Breast epithelium (tissue), 4 donors: ENCODE data around the gene PHOSPHO1. TPM values are rescaled to one million over a fixed set of nuclear protein-coding genes. Genes with fewer than 3 reads are reported as not detected.
A peak's percentile ranks its signal among the peaks of the same experiment; 100 is the strongest.

Experiments
- DNase-seq, 2 donors: peaks; one replicate each; pipeline ENCODE4 v3.0.0-alpha.2; 2019; ENCODE audit warnings: low spot score in 2 of 2
- H3K27ac ChIP-seq, 2 donors: fragments of 200-600 bp; sonication (generic) in 1 of 2; one replicate each; pipeline ENCODE4 v1.5.1; 2016 to 2019; ENCODE audit warnings: mild to moderate bottlenecking in 1 of 2
- H3K27me3 ChIP-seq, 2 donors: fragments of 200-600 bp; sonication (generic) in 1 of 2; one replicate each; pipeline versions ENCODE4 v1.5.1 to v1.6.0; 2017 to 2019; ENCODE audit warnings: control low read depth in 1 of 2, mild to moderate bottlenecking in 1 of 2
- H3K36me3 ChIP-seq: fragments of 200-600 bp; one replicate; pipeline ENCODE4 v1.5.1; 2019
- H3K4me1 ChIP-seq, 2 donors: fragments of 200-600 bp; sonication (generic); one replicate each; pipeline ENCODE4 v1.5.1; 2016 to 2019; ENCODE audit warnings: control low read depth in 1 of 2
- H3K4me3 ChIP-seq, 3 donors: fragments of 200-600 bp; sonication (generic); 1 replicate in 2 of 3; 2 replicates in 1 of 3; pipeline ENCODE4 v1.5.1; 2016 to 2019; ENCODE audit warnings: mild to moderate bottlenecking in 3 of 3, moderate library complexity in 2 of 3
- H3K9me3 ChIP-seq, 2 donors: fragments of 200-600 bp; sonication (generic) in 1 of 2; one replicate each; pipeline ENCODE4 v1.5.1; 2016 to 2019; ENCODE audit warnings: control low read depth in 1 of 2
- POLR2A ChIP-seq: fragments of 450-650 bp; IDR thresholded peaks from one replicate; pipeline ENCODE4 v1.6.1; 2016; ENCODE audit warnings: antibody characterized with exemption, mild to moderate bottlenecking, moderate library complexity
- POLR2AphosphoS5 ChIP-seq, 3 donors: sonication (generic); formaldehyde crosslinking; IDR thresholded peaks; one replicate each; pipeline ENCODE4 v1.6.1; 2017; ENCODE audit warnings: antibody characterized with exemption in 3 of 3
- intact Hi-C: fragments of 100-400 bp; cut with DNase I; formaldehyde crosslinking; loops from one replicate; pipeline ENCODE4 v1.15.1; 2023; ENCODE audit warnings: low total_unique reads
- total RNA-seq, 3 donors: library from RNA; depleted of rRNA; stranded (reverse); fragments of >200 nt; gene quantifications; one replicate each; pipeline ENCODE4 v1.1.0, GENCODE V29; 2016
- TF ChIP-seq, protein P1 (sequence below), 3 donors: fragments of 450-650 bp; IDR thresholded peaks; one replicate each; pipeline ENCODE4 v1.5.1; 2016 to 2017; ENCODE audit warnings: antibody characterized with exemption in 3 of 3, mild to moderate bottlenecking in 3 of 3, moderate library complexity in 3 of 3

PHOSPHO1 gene
- total RNA-seq, 3 donors from 2014 or later: 0.33 to 0.88 TPM; not detected in 1

DNA sequence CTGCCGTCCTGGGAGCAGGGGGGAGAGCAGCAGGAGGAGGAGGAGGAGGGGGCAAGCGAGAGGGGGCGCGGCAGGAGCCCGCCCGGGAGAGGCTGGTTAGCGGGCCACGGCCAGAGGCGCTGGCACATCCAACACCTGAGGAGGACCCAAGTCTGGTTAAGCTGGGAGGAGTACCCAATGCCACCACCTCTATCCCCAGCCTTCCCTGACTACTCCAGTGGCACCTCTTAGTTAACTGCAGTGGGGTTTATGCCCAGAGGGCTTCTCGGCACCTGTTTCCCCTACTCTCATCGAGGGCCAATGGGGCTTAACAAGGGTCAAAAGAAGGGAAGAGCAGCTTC, 5.6 kb downstream of the PHOSPHO1 start:
- H3K27me3 ChIP-seq: peaks cover 3 to 56% of the 10 kb centered on the region in 2 donors
- H3K4me1 ChIP-seq: peaks cover 3 to 12% of the 10 kb centered on the region in 2 donors
- no peak overlapping the region for H3K27ac ChIP-seq
- H3K9me3 ChIP-seq: no peaks in the 10 kb centered on the region
- peak overlapping the region in 2 of 3 donors; percentile 22 to 56 for H3K4me3 ChIP-seq
- H3K36me3 ChIP-seq: no peaks in the 10 kb centered on the region
- intact Hi-C loops: loop anchor here (5.0 kb wide), 1 partner anchor 918 kb away; no protein-coding TSS in a partner anchor
- TF ChIP-seq, protein P1, sequence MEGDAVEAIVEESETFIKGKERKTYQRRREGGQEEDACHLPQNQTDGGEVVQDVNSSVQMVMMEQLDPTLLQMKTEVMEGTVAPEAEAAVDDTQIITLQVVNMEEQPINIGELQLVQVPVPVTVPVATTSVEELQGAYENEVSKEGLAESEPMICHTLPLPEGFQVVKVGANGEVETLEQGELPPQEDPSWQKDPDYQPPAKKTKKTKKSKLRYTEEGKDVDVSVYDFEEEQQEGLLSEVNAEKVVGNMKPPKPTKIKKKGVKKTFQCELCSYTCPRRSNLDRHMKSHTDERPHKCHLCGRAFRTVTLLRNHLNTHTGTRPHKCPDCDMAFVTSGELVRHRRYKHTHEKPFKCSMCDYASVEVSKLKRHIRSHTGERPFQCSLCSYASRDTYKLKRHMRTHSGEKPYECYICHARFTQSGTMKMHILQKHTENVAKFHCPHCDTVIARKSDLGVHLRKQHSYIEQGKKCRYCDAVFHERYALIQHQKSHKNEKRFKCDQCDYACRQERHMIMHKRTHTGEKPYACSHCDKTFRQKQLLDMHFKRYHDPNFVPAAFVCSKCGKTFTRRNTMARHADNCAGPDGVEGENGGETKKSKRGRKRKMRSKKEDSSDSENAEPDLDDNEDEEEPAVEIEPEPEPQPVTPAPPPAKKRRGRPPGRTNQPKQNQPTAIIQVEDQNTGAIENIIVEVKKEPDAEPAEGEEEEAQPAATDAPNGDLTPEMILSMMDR (IDR thresholded peaks at IDR 0.05): no peak
- TF ChIP-seq POLR2AphosphoS5 (IDR thresholded peaks at IDR 0.05) (no peak), POLR2A (no peak)
- no peak for DNase-seq

DNA sequence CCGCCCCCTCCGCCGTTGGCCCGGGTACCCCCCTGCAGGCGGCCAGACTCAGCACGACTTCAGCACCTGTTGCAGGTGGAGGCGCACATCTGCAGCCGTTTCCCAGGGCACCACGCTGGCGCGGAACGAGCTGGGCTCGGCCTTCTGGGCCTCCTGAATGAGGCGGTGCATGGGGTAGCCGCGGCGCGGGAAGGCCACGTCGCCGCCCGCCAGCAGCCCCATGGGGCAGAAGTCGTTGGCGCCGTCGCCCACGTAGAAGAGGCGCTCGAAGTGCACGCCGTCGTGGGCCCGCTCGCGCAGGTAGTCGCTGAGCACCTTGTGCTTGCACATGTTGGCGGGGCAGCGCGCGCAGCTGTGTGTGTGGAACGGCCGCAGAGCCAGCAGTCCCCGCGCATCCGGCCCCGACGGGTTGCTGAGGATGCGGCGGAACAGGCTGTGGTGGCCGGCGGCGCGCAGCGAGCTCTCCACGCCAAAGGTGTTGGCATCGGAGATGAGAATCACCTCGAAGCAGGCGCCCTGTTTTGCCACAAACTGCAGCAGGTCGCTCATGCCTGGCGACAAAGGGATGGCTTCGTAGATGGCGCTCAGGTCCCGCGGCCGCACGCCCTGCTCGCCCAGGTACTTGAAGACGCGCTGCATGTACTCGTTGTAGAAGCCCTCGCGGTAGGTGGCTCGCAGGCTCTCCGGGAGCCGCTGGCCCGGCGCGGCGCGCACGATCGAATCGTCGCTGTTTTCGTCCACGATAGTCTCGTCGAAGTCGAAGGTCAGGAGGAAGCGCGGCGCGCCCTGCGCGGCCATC, 6.2 kb downstream of the PHOSPHO1 start:
- peaks cover 0 to 12% of the 10 kb centered on the region in 2 donors for H3K4me1 ChIP-seq
- H3K9me3 ChIP-seq: no peaks in the 10 kb centered on the region
- H3K27ac ChIP-seq: no peak overlapping the region
- peak overlapping the region in 2 of 3 donors; percentile 22 to 56 for H3K4me3 ChIP-seq
- H3K27me3 ChIP-seq: peaks cover 3 to 56% of the 10 kb centered on the region in 2 donors
- no peak for DNase-seq
- intact Hi-C loops: no loop called here
- TF ChIP-seq POLR2AphosphoS5 (IDR thresholded peaks at IDR 0.05) (no peak), POLR2A (no peak)
- TF ChIP-seq, protein P1 (IDR thresholded peaks at IDR 0.05): no peak
- H3K36me3 ChIP-seq: no peaks in the 10 kb centered on the region

DNA sequence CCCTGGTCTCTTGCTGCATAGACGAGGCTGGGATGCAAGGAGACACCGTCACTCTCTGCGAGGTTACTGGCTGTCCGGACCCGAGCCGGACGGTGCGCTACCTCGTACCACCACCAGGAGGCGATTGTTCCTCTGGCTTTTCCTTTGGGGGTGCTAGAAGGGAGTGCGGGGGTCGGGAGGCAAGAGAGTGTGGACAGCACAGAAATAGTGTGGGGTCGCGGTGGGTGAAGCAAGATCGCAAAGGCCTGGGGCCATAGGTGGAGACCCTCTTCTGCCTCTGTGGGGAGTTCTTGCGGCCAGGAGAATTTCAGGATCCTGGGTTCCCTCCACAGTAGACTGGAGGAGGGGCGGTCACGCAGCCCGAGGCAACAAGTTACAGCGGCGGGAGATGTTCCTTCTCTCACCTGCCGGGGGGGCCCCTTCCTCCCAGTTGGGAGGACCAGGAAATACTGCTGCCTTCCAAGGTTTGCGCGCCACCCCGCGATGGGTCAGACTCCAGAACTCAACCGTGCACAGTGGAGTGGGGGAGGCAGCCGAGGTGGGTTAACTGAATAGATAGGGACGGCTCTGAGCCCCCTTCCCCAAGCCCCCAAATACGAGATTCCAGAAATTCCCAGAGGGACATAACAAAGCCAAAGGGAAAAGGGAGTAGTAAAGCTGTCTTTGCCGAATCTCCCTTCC, 6.9 kb downstream of the PHOSPHO1 start:
- intact Hi-C loops: no loop called here
- peaks cover 3 to 61% of the 10 kb centered on the region in 2 donors for H3K27me3 ChIP-seq
- no peaks in the 10 kb centered on the region for H3K9me3 ChIP-seq
- no peak overlapping the region for H3K27ac ChIP-seq
- no peak for TF ChIP-seq POLR2A
- TF ChIP-seq, protein P1 (IDR thresholded peaks at IDR 0.05): peak; percentile 58 to 75 (median 74)
- H3K4me1 ChIP-seq: peaks cover 0 to 12% of the 10 kb centered on the region in 2 donors
- DNase-seq: no peak
- H3K4me3 ChIP-seq: peak overlapping the region in 2 of 3 donors; percentile 22 to 56
- H3K36me3 ChIP-seq: no peaks in the 10 kb centered on the region

DNA sequence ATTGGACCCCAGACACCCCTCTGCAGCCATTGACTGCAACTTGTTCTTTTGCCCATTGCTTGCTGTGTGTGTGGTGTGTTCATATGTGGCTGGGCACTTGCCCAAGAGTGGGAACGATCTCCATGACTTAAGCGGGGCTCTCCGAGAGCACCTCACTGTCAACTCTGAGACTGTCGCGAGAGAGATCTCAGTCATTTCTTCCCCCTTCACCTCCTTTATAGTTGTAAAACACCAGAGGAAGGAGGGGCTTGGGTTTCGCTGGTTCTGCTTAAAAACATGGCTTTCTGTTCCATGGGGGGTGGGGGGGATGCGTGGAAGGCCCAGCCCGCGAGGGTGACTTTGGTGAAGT, 7.4 kb downstream of the PHOSPHO1 start:
- TF ChIP-seq POLR2AphosphoS5 (IDR thresholded peaks at IDR 0.05) (no peak), POLR2A (no peak)
- TF ChIP-seq, protein P1 (IDR thresholded peaks at IDR 0.05): no peak
- Histone ChIP-seq H3K36me3 (no peaks in the 10 kb centered on the region), H3K4me1 (peaks cover 0 to 12% of the 10 kb centered on the region in 2 donors), H3K27ac (no peak overlapping the region), H3K4me3 (peak overlapping the region in 1 of 3 donors; percentile 56), H3K27me3 (peaks cover 4 to 63% of the 10 kb centered on the region in 2 donors), H3K9me3 (no peaks in the 10 kb centered on the region)
- intact Hi-C loops: no loop called here
- DNase-seq: no peak

DNA sequence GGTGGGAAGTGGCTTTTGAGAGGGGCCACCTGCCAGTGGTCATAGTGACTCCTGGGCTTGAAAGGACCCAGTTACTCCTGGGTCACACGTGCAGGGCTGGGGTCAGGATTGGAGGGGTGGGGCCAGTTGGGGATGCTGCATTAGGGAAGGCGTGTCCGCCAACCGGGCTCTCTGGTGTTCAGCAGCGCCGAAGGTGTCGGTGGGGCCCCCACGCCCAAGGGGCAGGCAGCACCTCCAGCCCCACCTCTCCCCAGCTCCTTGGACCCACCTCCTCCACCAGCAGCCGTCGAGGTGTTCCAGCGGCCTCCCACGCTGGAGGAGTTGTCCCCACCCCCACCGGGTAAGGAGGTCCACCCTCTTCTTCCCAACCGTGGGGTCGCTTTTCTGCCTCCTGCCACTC, 10.6 kb downstream of the PHOSPHO1 start:
- peaks cover 0 to 12% of the 10 kb centered on the region in 2 donors for H3K4me1 ChIP-seq
- H3K9me3 ChIP-seq: no peaks in the 10 kb centered on the region
- no peak for DNase-seq
- H3K27me3 ChIP-seq: peaks cover 7 to 47% of the 10 kb centered on the region in 2 donors
- TF ChIP-seq POLR2AphosphoS5 (IDR thresholded peaks at IDR 0.05) (no peak), POLR2A (no peak)
- TF ChIP-seq, protein P1 (IDR thresholded peaks at IDR 0.05): no peak
- H3K27ac ChIP-seq: no peak overlapping the region
- no peaks in the 10 kb centered on the region for H3K36me3 ChIP-seq
- peak overlapping the region in 1 of 3 donors; percentile 7 for H3K4me3 ChIP-seq
- intact Hi-C loops: loop anchor here (5.0 kb wide), 1 partner anchor 327 kb away; no protein-coding TSS in a partner anchor
